AG04450 (cell line): ENCODE data around the gene GLB1L. TPM values are rescaled to one million over a fixed set of nuclear protein-coding genes. Genes with fewer than 3 reads are reported as not detected.

Source experiments
- CTCF ChIA-PET: fragments of 300-600, 350-600 bp; formaldehyde crosslinking; extraction: SDS; loops from one replicate; lab custom pipeline; 2022; ENCODE audit warnings: antibody characterized with exemption, inconsistent platforms; lab: Charles Lee
- POLR2A ChIA-PET: fragments of 350-600 bp; formaldehyde crosslinking; extraction: SDS; loops from one replicate; lab custom pipeline; 2021; ENCODE audit warnings: antibody characterized with exemption, inconsistent platforms; lab: Yijun Ruan, JAX
- DNase-seq: peaks from one replicate; pipeline ENCODE4 v3.0.0-alpha.2; 2011; ENCODE audit warnings: low read depth, low spot score
- H3K27ac ChIP-seq: one replicate; pipeline ENCODE4 v1.5.1; 2012; ENCODE audit warnings: low read depth, low read length, control low read depth
- H3K27me3 ChIP-seq: one replicate; pipeline ENCODE4 v1.6.0; 2012; ENCODE audit warnings: low read length; ENCODE audit not compliant: control insufficient read depth, insufficient read depth
- H3K4me3 ChIP-seq: 2 replicates; pipeline ENCODE4 v1.5.1; 2011; ENCODE audit warnings: mild to moderate bottlenecking, low read depth, low read length, control low read depth
- H3K9me3 ChIP-seq: 2 replicates; pipeline ENCODE4 v1.5.1; 2012; ENCODE audit warnings: low read length; ENCODE audit not compliant: control insufficient read depth, insufficient read depth
- CTCF ChIP-seq: IDR thresholded peaks from 2 replicates; pipeline ENCODE4 v1.5.1; 2011; ENCODE audit warnings: low read depth, low read length, control low read depth, inconsistent platforms
- polyA plus RNA-seq: library from polyadenylated mRNA; depleted of rRNA; stranded (reverse); fragments of >200 nt; gene quantifications from 2 replicates; pipeline ENCODE4 v1.2.3, GENCODE V29; 2011

Gene GLB1L
- polyA plus RNA-seq, 1 experiment: 9.6 TPM

- Histone ChIP-seq H3K27ac (no peak overlapping the region), H3K4me3 (no peak overlapping the region), H3K9me3 (no peaks in the 10 kb centered on the region), H3K27me3 (no peaks in the 10 kb centered on the region)
- TF ChIP-seq CTCF: no peak
- ChIA-PET CTCF (interaction anchor here (0.9 to 9.0 kb wide), 2 partner anchors 14 to 110 kb away, joined by 4 to 115 read pairs; no protein-coding TSS in a partner anchor), POLR2A (interaction anchor here (0.9 to 1.1 kb wide), 3 partner anchors 27 to 32 kb away, joined by 3 to 7 read pairs (median 4); no protein-coding TSS in a partner anchor)
- no peak for DNase-seq
Measured at GRCh38 chr2:219281588-219281987, 36.3 kb upstream of the GLB1L start.

GRCh38 chr2:219280651-219281050 is 35.4 kb upstream of the GLB1L start:
- Histone ChIP-seq H3K27me3 (no peaks in the 10 kb centered on the region), H3K27ac (no peak overlapping the region), H3K9me3 (no peaks in the 10 kb centered on the region), H3K4me3 (peak overlapping the region; percentile 83)
- POLR2A ChIA-PET: no interaction called here
- CTCF ChIA-PET: interaction anchor here (0.9 to 9.0 kb wide), 4 partner anchors 13 to 109 kb away, joined by 3 to 115 read pairs (median 4); no protein-coding TSS in a partner anchor
- DNase-seq: no peak
- no peak for TF ChIP-seq CTCF

- ChIA-PET POLR2A (interaction anchor here (1.2 to 2.9 kb wide), 5 partner anchors 10 to 107 kb away, joined by 3 to 11 read pairs (median 8); partner anchors contain the start of genes DNPEP, GLB1L and STK16), CTCF (interaction anchor here (1.0 to 9.0 kb wide), 4 partner anchors 13 to 31 kb away, joined by 3 to 115 read pairs (median 14); no protein-coding TSS in a partner anchor)
- DNase-seq: no peak
- Histone ChIP-seq H3K27ac (peak overlapping the region; percentile 99), H3K9me3 (no peaks in the 10 kb centered on the region), H3K27me3 (no peaks in the 10 kb centered on the region), H3K4me3 (peak overlapping the region; percentile 83)
- no peak; the same call in 1 of the 2 replicates for TF ChIP-seq CTCF
Measured at GRCh38 chr2:219279916-219280516, 34.8 kb upstream of the GLB1L start.

- peak; percentile 10 for TF ChIP-seq CTCF
- no peaks in the 10 kb centered on the region for H3K27me3 ChIP-seq
- no peaks in the 10 kb centered on the region for H3K9me3 ChIP-seq
- CTCF ChIA-PET: interaction anchor here (0.6 to 9.0 kb wide), 7 partner anchors 16 to 120 kb away, joined by 3 to 115 read pairs (median 19); partner anchors contain the start of genes GLB1L, STK16 and TUBA4B
- POLR2A ChIA-PET: interaction anchor here (0.6 to 2.9 kb wide), 14 partner anchors 11 to 204 kb away, joined by 3 to 11 read pairs (median 6); partner anchors contain the start of genes ABCB6, ANKZF1, ATG9A and DNPEP
- peak within 1 kb of the TSS; percentile 99 for H3K27ac ChIP-seq
- peak; percentile 99 for DNase-seq
- peak within 1 kb of the TSS; percentile 83 for H3K4me3 ChIP-seq
Measured at GRCh38 chr2:219279151-219279915, 34.1 kb upstream of the GLB1L start, which contains the start of gene DNAJB2. DNAJB2 (plus strand) TSS chr2:219279366; CDS start chr2:219279834, 468 bp downstream.
